GM19463 (cell line): ENCODE data around the gene IL1RAP.
"Not testable (repeated sequence)": the region's sequence is repeated elsewhere in the genome, so short reads cannot be mapped to it uniquely, and the experiment has no call there.

ENCODE experiments used
- ATAC-seq: cut with Tn5 transposase; IDR thresholded peaks from one replicate; pipeline ENCODE4 v1.9.1; 2021; ENCODE audit warnings: mild to moderate bottlenecking, moderate library complexity; ENCODE audit not compliant: unreplicated experiment

IL1RAP gene, protein sequence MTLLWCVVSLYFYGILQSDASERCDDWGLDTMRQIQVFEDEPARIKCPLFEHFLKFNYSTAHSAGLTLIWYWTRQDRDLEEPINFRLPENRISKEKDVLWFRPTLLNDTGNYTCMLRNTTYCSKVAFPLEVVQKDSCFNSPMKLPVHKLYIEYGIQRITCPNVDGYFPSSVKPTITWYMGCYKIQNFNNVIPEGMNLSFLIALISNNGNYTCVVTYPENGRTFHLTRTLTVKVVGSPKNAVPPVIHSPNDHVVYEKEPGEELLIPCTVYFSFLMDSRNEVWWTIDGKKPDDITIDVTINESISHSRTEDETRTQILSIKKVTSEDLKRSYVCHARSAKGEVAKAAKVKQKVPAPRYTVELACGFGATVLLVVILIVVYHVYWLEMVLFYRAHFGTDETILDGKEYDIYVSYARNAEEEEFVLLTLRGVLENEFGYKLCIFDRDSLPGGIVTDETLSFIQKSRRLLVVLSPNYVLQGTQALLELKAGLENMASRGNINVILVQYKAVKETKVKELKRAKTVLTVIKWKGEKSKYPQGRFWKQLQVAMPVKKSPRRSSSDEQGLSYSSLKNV

GRCh38 chr3:190513409-190514370, at the start of gene IL1RAP:
Gene IL1RAP (plus strand): TSS chr3:190514085. CDS start chr3:190564290, 50,205 bp downstream.
- ATAC-seq, result peak; percentile 99

GRCh38 chr3:190467922-190468321, 46.0 kb upstream of the IL1RAP start:
- ATAC-seq, result no peak

DNA sequence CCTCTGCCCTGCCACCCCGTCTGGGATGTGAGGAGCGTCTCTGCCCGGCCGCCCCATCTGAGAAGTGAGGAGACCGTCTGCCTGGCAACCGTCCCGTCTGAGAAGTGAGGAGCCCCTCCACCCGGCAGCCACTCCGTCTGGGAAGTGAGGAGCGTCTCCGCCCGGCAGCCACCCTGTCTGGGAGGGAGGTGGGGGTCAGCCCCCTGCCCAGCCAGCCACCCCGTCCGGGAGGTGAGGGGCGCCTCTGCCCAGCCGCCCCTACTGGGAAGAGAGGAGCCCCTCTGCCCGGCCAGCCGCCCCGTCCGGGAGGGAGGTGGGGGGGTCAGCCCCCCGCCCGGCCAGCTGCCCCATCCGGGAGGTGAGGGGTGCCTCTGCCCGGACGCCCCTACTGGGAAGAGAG, 40.6 kb upstream of the IL1RAP start:
- not testable (repeated sequence) for ATAC-seq

- no peak for ATAC-seq
These were observed 32.1 kb upstream of the IL1RAP start for GRCh38 chr3:190481779-190482178.

- ATAC-seq, result no peak
These were observed 27.9 kb upstream of the IL1RAP start for GRCh38 chr3:190485830-190486532.

DNA sequence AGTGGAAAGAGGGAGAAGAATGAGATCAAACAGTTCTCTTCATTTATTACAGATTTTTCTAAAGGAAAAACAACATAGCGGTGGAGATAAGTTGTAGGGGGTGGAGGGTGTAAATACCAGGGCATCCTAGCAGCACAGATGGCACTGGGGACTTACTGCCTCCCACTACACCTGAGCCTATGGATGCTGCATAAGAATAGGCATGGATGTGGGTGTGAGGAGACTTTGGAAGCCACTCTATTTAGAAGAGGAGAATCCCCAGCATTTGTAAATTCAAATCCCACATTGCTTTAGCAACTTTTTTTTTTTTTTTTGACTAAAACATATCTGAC, 27.4 kb upstream of the IL1RAP start:
- no peak for ATAC-seq

- ATAC-seq, result no peak
These were observed 26.8 kb upstream of the IL1RAP start for GRCh38 chr3:190486908-190487607.

DNA sequence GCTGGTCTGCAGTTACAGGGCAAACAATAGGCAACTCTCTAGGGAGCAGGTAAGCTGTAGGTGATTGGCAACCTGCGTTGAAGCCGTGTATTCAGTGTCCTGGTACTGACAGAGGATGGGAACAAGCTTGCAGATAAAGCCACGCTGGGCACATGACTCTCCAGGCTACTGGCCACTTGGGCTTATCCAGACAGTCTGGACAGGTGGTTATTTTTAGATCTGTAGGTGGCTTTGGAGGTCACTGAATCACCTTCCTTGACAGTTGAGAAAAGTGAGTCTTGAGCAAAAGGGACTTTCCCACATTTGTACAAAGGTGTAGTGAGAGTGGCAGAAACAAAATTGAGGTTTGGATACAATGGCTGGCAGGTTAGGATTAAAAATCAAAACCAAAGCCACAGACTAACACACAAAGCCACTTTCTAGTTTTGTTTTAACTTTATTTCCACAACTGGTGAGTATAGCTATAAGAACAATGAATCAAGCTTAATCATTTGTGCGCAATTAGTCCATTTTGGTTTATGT, 22.3 kb upstream of the IL1RAP start:
- ATAC-seq, result no peak

DNA sequence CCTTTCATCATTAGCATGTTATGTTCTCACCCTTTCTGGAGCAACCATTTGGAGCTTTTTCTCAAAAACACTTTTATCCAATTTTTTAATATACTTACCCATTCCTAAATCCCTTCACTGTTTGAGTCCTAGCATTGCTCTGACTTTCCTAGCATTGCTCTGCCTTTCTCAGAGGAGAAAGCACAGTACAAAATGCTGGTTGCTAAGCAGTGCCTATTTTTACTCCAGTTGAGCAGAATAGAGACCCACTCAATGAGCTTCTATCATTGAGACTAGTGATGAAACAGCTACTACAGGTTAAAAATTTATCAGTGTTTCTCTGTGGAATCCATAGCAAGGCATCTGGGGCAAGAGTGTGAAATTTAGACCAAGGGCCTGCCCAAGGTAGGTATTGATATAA, 21.8 kb upstream of the IL1RAP start:
- ATAC-seq, result no peak

GRCh38 chr3:190492966-190493365, 20.9 kb upstream of the IL1RAP start:
- no peak for ATAC-seq

GRCh38 chr3:190494907-190495306, 19.0 kb upstream of the IL1RAP start:
- no peak for ATAC-seq

GRCh38 chr3:190495354-190495753, 18.5 kb upstream of the IL1RAP start:
- ATAC-seq, result no peak

DNA sequence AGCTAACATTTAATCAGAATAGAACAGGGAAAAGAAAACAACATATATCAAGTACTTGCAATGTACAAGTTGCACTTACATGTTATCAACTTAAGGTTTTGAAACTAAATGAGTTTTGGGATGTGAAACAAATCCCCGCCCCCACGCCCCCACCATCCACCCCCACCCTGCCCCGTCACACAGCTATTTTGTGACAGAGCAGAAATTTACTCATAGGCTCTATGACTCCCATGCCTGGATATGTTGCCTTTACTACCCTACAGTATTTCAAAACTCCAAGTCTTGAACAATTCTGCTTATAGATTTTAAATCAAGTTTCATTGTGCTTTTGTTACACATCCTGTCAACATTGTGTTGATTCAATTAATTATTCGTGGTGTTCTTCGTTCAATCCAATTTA, 18.1 kb upstream of the IL1RAP start:
- ATAC-seq, result no peak

DNA sequence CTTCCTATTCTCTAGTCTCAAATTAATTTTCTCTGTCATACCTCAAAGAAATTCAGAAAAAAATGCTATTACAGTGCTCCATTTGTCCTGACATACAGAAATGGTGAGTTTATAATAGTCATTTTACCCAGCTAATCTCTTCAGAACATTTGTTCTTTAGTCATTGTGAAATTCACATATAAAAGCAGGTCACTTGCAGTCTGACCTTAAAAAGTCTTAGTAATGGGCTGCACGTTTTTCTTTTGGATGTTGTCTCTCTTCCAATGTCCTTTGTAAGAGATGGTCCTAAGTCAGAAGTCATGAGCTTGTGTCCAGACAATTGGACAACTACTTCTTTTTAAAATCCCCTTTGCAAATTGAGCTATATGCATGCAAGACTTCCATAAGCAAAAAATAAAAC, 17.0 kb upstream of the IL1RAP start:
- no peak for ATAC-seq

DNA sequence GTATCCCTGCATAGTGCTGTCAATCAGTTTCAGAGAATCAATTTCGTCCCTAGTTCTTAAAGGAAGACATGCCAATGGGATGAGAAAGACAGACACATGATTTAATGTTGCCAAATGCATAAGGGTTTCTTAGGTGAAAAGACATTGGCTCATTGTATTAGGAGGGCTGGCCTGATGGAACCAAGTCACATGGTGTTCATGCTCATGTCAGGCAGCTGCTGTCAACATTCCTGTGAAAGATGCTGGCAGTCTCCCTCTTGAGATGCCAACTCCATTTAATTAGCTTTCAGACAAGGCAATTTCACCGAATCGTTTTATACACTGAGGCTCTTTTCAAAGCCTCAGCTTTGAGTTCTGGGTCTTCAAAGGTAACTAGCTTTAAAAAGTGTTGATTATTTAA, 16.1 kb upstream of the IL1RAP start:
- ATAC-seq, result no peak

GRCh38 chr3:190498293-190498692, 15.6 kb upstream of the IL1RAP start:
- no peak for ATAC-seq

DNA sequence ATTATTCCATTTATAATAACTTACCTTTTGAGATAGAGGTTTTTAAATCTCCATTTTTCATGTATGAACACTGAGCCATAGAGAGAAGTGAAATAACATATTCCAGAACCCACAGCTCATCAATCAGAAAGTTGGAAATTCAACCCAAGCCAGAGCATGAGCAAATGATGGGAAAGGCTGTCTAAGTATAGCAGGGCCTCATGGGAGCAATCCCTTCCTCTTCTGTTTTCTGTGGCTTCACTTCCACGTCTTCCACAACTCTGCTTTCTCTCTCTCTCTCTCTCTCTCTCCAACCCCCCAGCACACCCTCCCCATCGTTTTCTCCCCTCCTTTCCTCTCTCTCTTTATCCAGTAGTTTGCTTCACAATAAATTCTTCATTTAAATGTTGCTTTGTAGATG, 14.8 kb upstream of the IL1RAP start:
- no peak for ATAC-seq

DNA sequence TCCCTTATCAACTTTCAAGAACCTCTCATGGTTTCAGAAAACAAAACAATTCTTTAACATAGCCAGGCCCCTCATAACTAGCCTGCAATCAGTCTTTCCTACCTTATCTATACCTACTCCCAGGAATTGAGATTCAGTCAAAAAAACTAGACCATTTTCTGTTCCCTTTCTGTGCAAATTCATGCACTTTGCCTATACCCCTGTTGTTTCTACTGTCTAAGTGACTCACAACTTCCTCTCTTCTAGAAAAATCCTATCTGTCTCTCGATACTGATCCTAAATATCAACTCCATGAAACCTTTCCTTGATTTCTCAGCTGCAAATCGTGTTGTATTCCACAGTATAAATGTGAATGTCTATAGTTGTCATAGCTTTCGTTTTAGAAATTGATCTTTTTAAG, 10.9 kb upstream of the IL1RAP start:
- no peak for ATAC-seq

DNA sequence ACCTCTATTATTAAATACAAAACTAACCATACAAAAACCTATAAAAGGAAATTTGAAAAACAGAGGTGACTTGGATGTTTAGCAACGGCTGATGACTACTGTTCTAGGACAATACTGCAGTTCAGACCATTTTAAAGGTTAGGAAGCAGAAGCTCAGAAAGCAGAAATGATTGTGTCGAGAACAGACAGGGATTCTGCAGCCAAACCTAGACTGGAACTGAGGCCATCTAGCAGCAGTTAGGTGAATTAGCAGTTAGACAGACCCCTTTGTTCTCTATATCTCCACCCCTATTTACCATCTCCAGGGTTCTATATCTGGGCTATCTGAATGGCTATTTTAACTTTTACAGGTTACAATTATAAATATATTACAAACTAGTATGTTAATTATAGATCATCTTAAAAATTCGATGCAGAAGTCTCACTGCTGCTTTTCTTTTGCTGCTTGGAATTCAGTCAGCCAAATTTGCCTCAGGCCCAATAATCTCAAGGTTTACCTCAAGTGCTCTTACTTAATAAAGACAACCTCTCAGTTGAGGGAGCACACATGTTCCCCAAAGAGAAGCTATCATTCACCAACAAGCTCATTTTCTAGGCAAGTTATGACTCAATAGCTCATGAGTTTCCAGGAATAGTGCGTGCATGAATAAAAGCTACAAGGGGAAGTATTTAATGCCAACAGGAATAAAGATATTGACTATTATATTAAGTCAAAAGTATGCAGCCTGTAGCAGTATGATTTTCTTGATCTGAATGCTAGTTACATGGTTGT, 9.3 kb upstream of the IL1RAP start:
- ATAC-seq, result no peak
